Trophoblast cell (in vitro differentiated cells and primary cell): ENCODE measurements around the gene ARHGEF33.

Experiments used
- DNase-seq, 2 donors: peaks; one replicate each; pipeline ENCODE4 v3.0.0-alpha.2; 2016
- H2AFZ ChIP-seq: 2 replicates; pipeline ENCODE4 v1.6.1; 2013; ENCODE audit warnings: low read length, moderate library complexity, mild to moderate bottlenecking; ENCODE audit not compliant: insufficient read depth, poor library complexity
- H2AK5ac ChIP-seq: 2 replicates; pipeline ENCODE4 v1.6.1; 2013; ENCODE audit warnings: mild to moderate bottlenecking, low read length
- H2BK120ac ChIP-seq: 2 replicates; pipeline ENCODE4 v1.6.1; 2013; ENCODE audit warnings: low read length, mild to moderate bottlenecking, moderate library complexity; ENCODE audit not compliant: insufficient read depth, poor library complexity
- H2BK12ac ChIP-seq: 2 replicates; pipeline ENCODE4 v1.6.1; 2013; ENCODE audit warnings: mild to moderate bottlenecking, low read length, moderate library complexity
- H2BK5ac ChIP-seq: 2 replicates; pipeline ENCODE4 v1.6.1; 2013; ENCODE audit warnings: low read length, low read depth, moderate library complexity, mild to moderate bottlenecking; ENCODE audit not compliant: poor library complexity
- H3K14ac ChIP-seq: 2 replicates; pipeline ENCODE4 v1.6.1; 2013; ENCODE audit warnings: mild to moderate bottlenecking, low read length
- H3K18ac ChIP-seq: 2 replicates; pipeline ENCODE4 v1.6.1; 2013; ENCODE audit warnings: mild to moderate bottlenecking, low read length
- H3K23ac ChIP-seq: 2 replicates; pipeline ENCODE4 v1.6.1; 2013; ENCODE audit warnings: low read length
- H3K27ac ChIP-seq: 2 replicates; pipeline ENCODE4 v1.5.1; 2013; ENCODE audit warnings: low read depth, mild to moderate bottlenecking, inconsistent platforms, low read length, moderate library complexity
- H3K27me3 ChIP-seq: 2 replicates; pipeline ENCODE4 v1.6.1; 2013; ENCODE audit warnings: inconsistent platforms, mild to moderate bottlenecking, low read length, moderate library complexity; ENCODE audit not compliant: insufficient read depth
- H3K36me3 ChIP-seq, 2 experiments: 1 replicate in 1 of 2; 2 replicates in 1 of 2; pipeline ENCODE4 v1.6.1; 2013; ENCODE audit warnings: low read length in 2 of 2, mild to moderate bottlenecking in 2 of 2, moderate library complexity in 1 of 2; ENCODE audit not compliant: insufficient read depth in 2 of 2, control insufficient read depth in 1 of 2
- H3K4ac ChIP-seq: 2 replicates; pipeline ENCODE4 v1.6.1; 2013; ENCODE audit warnings: low read depth, mild to moderate bottlenecking, low read length, moderate library complexity
- H3K4me1 ChIP-seq, 2 experiments: 1 replicate in 1 of 2; 2 replicates in 1 of 2; pipeline ENCODE4 v1.6.1; 2013; ENCODE audit warnings: low read length in 2 of 2, mild to moderate bottlenecking in 2 of 2, moderate library complexity in 1 of 2; ENCODE audit not compliant: insufficient read depth in 2 of 2, control insufficient read depth in 1 of 2
- H3K4me2 ChIP-seq: 2 replicates; pipeline ENCODE4 v1.6.1; 2013; ENCODE audit warnings: inconsistent platforms, mild to moderate bottlenecking, low read length, moderate library complexity
- H3K4me3 ChIP-seq: 2 replicates; pipeline ENCODE4 v1.5.1; 2013; ENCODE audit warnings: mild to moderate bottlenecking, low read depth, low read length, inconsistent platforms
- H3K79me1 ChIP-seq: one replicate; pipeline ENCODE4 v1.6.1; 2013; ENCODE audit warnings: low read length
- H3K79me2 ChIP-seq: 2 replicates; pipeline ENCODE4 v1.6.1; 2013; ENCODE audit warnings: low read length, mild to moderate bottlenecking; ENCODE audit not compliant: control insufficient read depth, insufficient read depth, poor library complexity
- H3K9ac ChIP-seq: 2 replicates; pipeline ENCODE4 v1.6.1; 2013; ENCODE audit warnings: mild to moderate bottlenecking, low read length
- H3K9me3 ChIP-seq: 2 replicates; pipeline ENCODE4 v1.6.1; 2013; ENCODE audit warnings: low read depth, mild to moderate bottlenecking, control low read depth, inconsistent platforms, low read length; ENCODE audit not compliant: insufficient read depth
- H4K12ac ChIP-seq: 2 replicates; pipeline ENCODE4 v1.6.1; 2013; ENCODE audit warnings: low read depth, mild to moderate bottlenecking, low read length, moderate library complexity
- H4K8ac ChIP-seq: 2 replicates; pipeline ENCODE4 v1.6.1; 2013; ENCODE audit warnings: low read depth, mild to moderate bottlenecking, low read length, moderate library complexity
- H4K91ac ChIP-seq: one replicate; pipeline ENCODE4 v1.6.1; 2013; ENCODE audit warnings: low read depth, mild to moderate bottlenecking, low read length, moderate library complexity
- WGBS: extraction: QIAGEN DNeasy Blood & Tissue Kit; methylation state at CpG from one replicate; pipeline ENCODE4 v1.1.7; 2013; ENCODE audit warnings: missing lambda C conversion rate; ENCODE audit not compliant: insufficient read length, insufficient coverage; ENCODE audit errors: extremely low coverage; 5-methylcytosine and 5-hydroxymethylcytosine counted together

Gene ARHGEF33

DNA sequence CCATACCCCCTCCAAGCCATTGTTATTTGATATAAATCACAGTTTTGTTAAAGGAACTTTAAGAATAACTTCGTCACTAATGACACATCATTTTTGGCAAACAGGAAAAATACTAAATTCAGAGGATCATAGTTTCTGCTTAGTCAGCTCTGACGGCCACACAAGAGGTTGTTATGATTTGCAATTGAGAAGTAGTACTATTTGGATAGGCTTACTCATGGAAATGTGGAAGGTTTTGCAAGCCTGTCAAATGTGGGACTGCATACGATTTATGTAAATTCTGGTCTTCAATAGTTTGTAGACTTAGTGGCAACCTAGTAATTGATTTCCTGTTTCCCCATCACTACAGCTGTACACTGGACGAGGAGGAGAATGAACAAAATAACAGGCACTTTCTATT lies 108.1 kb downstream of the ARHGEF33 start:
- no peak overlapping the region for H2BK120ac ChIP-seq
- H3K9me3 ChIP-seq: no peaks in the 10 kb centered on the region
- H3K79me2 ChIP-seq: no peaks in the 10 kb centered on the region
- H3K36me3 ChIP-seq: peaks cover 7 to 16% of the 10 kb centered on the region in 2 experiments
- H3K23ac ChIP-seq: no peak overlapping the region
- H3K4me2 ChIP-seq: no peak overlapping the region
- no peak overlapping the region for H2AFZ ChIP-seq
- WGBS: no CpG with 5 or more reads among the region's 4 CpGs
- no peaks in the 10 kb centered on the region for H3K27me3 ChIP-seq
- H2BK12ac ChIP-seq: no peak overlapping the region
- no peak overlapping the region for H2BK5ac ChIP-seq
- no peak overlapping the region for H4K91ac ChIP-seq
- H4K8ac ChIP-seq: no peak overlapping the region
- peak in 1 of 2 donors; percentile 23 for DNase-seq
- no peaks in the 10 kb centered on the region for H3K4me1 ChIP-seq
- H3K4me3 ChIP-seq: no peak overlapping the region
- H3K79me1 ChIP-seq: no peaks in the 10 kb centered on the region
- H4K12ac ChIP-seq: no peak overlapping the region
- H3K9ac ChIP-seq: no peak overlapping the region
- H3K4ac ChIP-seq: no peak overlapping the region
- no peak overlapping the region for H2AK5ac ChIP-seq
- H3K27ac ChIP-seq: no peak overlapping the region
- H3K14ac ChIP-seq: no peak overlapping the region
- H3K18ac ChIP-seq: no peak overlapping the region

DNA sequence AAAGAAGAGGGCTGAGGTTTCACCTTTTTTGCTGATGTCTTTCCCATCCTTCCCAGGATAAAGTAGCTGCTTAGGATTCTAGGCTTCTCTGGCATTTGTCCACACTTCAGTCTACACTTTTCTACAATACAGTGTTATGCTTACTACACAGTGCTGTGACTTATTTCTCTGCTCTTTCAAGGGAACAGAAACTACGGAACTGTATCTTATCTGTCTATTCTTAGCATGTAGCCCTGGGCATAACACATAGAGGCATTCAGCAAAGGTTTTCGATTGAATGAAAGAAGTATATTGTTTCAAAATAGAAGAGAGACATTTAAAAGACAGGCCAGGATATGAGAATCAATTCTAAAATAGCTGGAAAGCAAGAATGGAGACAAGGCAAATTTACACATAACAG lies 110.9 kb downstream of the ARHGEF33 start:
- no peak overlapping the region for H3K9ac ChIP-seq
- H3K27me3 ChIP-seq: no peaks in the 10 kb centered on the region
- no peaks in the 10 kb centered on the region for H3K79me2 ChIP-seq
- no peak overlapping the region for H2BK12ac ChIP-seq
- no peak overlapping the region for H3K27ac ChIP-seq
- H3K9me3 ChIP-seq: no peaks in the 10 kb centered on the region
- H3K4me3 ChIP-seq: no peak overlapping the region
- no peaks in the 10 kb centered on the region for H3K4me1 ChIP-seq
- H3K4ac ChIP-seq: no peak overlapping the region
- peaks cover 7 to 11% of the 10 kb centered on the region in 2 experiments for H3K36me3 ChIP-seq
- no peak for DNase-seq
- H3K18ac ChIP-seq: no peak overlapping the region
- no peak overlapping the region for H2AK5ac ChIP-seq
- no CpG with 5 or more reads among the region's 2 CpGs for WGBS
- H3K4me2 ChIP-seq: no peak overlapping the region
- no peak overlapping the region for H2AFZ ChIP-seq
- no peak overlapping the region for H4K8ac ChIP-seq
- no peak overlapping the region for H3K23ac ChIP-seq
- H2BK120ac ChIP-seq: no peak overlapping the region
- no peaks in the 10 kb centered on the region for H3K79me1 ChIP-seq
- H4K12ac ChIP-seq: no peak overlapping the region
- no peak overlapping the region for H3K14ac ChIP-seq
- H2BK5ac ChIP-seq: no peak overlapping the region
- no peak overlapping the region for H4K91ac ChIP-seq

DNA sequence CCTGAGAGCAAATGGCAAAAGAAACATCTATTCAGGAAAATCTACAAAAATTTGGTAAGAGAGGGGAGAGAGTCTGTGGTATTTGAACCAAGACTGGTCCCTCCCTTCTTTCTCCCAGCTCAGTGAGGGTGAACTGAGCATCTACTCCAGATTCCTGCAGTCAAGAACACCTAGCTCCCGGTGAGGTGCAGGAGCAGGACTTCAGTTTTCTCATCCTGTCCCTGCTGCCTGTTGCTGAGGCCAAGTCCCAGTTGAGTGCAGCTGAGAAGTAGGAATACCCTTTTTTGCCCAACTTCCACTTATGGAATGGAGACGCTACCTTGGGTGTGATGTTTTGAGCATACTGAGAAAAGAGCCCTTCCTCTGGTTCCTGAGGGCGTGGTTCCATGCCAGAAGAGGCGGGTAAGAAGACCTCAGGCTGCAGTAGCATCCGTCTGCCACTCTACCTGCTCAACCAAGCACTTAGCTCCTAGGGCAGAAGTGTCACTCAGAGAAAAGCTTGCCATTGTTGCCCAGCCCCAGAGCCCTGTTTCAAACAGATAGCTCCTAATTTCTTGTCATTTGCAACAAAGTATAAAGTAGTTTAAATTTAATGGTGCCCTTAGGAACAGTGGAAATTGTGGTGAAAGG lies 118.3 kb downstream of the ARHGEF33 start:
- Histone ChIP-seq H2BK120ac (no peak overlapping the region), H3K4me3 (no peak overlapping the region), H3K4ac (no peak overlapping the region), H3K4me2 (no peak overlapping the region), H4K91ac (no peak overlapping the region), H2AFZ (no peak overlapping the region), H3K9ac (no peak overlapping the region), H3K4me1 (no peaks in the 10 kb centered on the region), H3K27ac (no peak overlapping the region), H4K12ac (no peak overlapping the region), H3K14ac (no peak overlapping the region), H3K27me3 (no peaks in the 10 kb centered on the region), H2BK12ac (no peak overlapping the region), H3K79me2 (no peaks in the 10 kb centered on the region), H4K8ac (no peak overlapping the region), H2AK5ac (no peak overlapping the region), H3K79me1 (no peaks in the 10 kb centered on the region), H3K18ac (no peak overlapping the region), H3K9me3 (no peaks in the 10 kb centered on the region), H3K36me3 (peaks cover 2 to 7% of the 10 kb centered on the region in 2 experiments), H3K23ac (no peak overlapping the region), H2BK5ac (no peak overlapping the region)
- DNase-seq: no peak
- no CpG with 5 or more reads among the region's 5 CpGs for WGBS

DNA sequence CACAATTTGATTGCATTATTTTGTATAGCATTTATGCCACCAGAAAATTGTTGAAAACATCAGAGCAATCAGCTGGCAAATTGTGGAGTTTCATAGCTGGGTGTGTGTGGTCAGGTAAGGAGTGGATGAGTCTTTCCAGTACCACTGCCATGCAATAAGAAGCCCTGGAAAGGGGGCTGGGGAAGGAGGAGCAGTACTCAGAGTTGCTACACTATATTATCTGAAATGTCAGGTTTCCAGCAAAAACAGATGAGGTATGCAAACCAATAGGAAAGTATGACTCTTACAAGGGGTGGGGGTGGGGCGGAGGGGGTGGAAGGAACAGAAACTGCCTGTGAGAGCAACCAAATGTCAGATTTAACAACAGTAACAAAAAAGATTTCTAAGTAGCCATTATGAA lies 119.0 kb downstream of the ARHGEF33 start:
- H3K4ac ChIP-seq: no peak overlapping the region
- WGBS: no CpG with 5 or more reads among the region's 1 CpG
- H4K8ac ChIP-seq: no peak overlapping the region
- H3K23ac ChIP-seq: no peak overlapping the region
- no peak overlapping the region for H2BK5ac ChIP-seq
- H3K4me3 ChIP-seq: no peak overlapping the region
- no peak overlapping the region for H3K4me2 ChIP-seq
- no peak overlapping the region for H4K12ac ChIP-seq
- no peak overlapping the region for H2AFZ ChIP-seq
- no peak overlapping the region for H3K9ac ChIP-seq
- H3K27ac ChIP-seq: no peak overlapping the region
- H2BK120ac ChIP-seq: no peak overlapping the region
- no peaks in the 10 kb centered on the region for H3K79me1 ChIP-seq
- H4K91ac ChIP-seq: no peak overlapping the region
- no peak overlapping the region for H2BK12ac ChIP-seq
- DNase-seq: no peak
- no peaks in the 10 kb centered on the region for H3K9me3 ChIP-seq
- H3K27me3 ChIP-seq: no peaks in the 10 kb centered on the region
- no peak overlapping the region for H3K18ac ChIP-seq
- no peaks in the 10 kb centered on the region for H3K79me2 ChIP-seq
- peaks cover 2 to 7% of the 10 kb centered on the region in 2 experiments for H3K36me3 ChIP-seq
- H2AK5ac ChIP-seq: no peak overlapping the region
- no peak overlapping the region for H3K14ac ChIP-seq
- H3K4me1 ChIP-seq: no peaks in the 10 kb centered on the region
